ENCODE measurements around the gene MYRIP.

DNA sequence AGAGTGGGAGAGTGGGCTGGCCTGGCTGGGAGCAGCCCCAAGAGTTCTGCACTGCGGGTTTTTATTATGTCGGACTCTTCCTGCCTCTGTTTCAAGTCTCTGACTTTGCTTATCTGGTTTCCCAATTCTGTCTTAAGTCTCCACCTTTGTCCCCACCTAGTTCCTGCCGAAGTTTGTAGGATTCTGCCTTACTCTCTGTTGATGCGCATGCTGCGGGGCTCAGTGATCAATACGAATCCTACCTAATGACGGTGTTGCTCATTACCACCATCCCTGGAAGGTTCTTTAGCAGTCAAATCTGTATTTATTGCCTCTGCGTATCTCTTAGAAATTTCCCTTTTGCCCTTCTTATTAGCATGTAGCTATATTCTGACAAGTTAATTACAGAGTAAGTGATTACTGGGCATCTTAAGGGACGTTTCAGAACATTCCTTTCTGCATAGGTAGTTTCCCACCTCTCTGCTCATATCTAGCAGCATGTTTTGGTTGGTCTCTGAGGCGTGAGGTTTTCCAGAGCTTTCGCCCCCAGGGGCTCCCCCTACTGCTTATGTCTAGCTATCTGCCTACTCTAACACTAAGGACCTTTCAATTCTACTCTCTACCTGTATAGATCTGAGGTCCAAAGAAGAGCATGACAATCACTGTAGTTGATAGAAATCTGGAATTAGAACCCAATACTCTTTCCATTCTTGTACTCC, 264.1 kb downstream of the MYRIP start:
- peak; percentile 17; the same call in 1 of the 2 replicates for TF ChIP-seq CTCF (IDR thresholded peaks at IDR 0.05; ENCODE audit: low read length)
- TF ChIP-seq EZH2 (IDR thresholded peaks at IDR 0.05; ENCODE audit: borderline replicate concordance, low read length), result no peak

Measured in OCI-LY1 (cell line).